Measurements from ENCODE around the gene FFAR2. TPM values are rescaled to one million over a fixed set of nuclear protein-coding genes. Genes with fewer than 3 reads are reported as not detected.

Gene FFAR2
- total and polyA plus RNA-seq, 9 of the 15 experiments (the other 6 are each of a cell fraction or from before 2014, with no cell fraction given), result not detected

DNA sequence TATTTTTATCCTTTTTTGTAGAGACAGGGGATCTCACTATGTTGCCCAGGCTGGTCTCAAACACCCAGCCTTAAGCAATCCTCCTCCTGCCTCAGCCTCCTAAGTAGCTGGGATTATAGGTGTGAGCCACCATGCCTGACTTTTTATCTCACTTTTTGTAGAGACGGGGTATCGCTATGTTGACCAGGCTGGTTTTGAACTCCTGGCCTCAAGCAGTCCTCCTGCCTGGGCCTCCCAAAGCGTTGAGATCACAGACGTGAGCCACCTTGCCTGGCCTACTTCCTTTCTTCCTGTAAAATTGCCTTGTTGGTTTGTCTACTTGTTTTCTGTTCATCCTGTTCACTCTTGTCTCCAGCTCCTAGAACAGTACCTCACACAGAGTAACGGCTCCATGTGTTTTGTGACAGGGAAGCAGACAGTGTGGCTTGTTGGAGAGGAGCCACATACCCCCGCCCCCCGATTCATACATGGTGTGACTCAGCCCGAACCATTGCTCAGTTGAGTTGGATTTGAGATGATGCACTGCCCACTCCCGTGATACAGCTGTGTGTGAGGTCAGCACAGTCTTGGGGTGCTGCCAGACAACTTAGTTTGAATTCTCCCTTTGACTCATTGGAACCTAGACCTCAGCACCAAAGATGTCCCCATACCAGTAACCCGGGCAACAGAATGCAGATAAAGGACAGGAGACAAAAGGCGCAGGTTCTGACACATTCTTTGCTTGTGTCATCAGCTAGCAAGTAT, 43.0 kb upstream of the FFAR2 start:
- Histone ChIP-seq H3K79me2 (ENCODE audit: control insufficient read depth, insufficient read depth, low read length) (no peaks in the 10 kb centered on the region), H3K9me1 (ENCODE audit: control insufficient read depth, insufficient read depth, low read length) (no peaks in the 10 kb centered on the region), H4K20me1 (replicated peaks; ENCODE audit: control insufficient read depth, insufficient read depth, low read length) (no peaks in the 10 kb centered on the region), H3K4me1 (replicated peaks in 1 of 2; ENCODE audit: control insufficient read depth in 2 of 2, insufficient read depth in 2 of 2, low read length in 2 of 2) (peaks cover 6 to 9% of the 10 kb centered on the region in 2 experiments; a peak in 3 of 5 replicates), H3K9ac (ENCODE audit: insufficient read depth in 1 of 2, low read depth in 2 of 2, low read length in 2 of 2) (no peak overlapping the region), H3K4me3 (no peak overlapping the region), H3K4me2 (ENCODE audit: insufficient read depth, low read length) (no peak overlapping the region), H2AFZ (ENCODE audit: low read depth, low read length) (no peak overlapping the region), H3K27ac (ENCODE audit: extremely low read depth, low read depth, low read length) (no peak overlapping the region), H3K36me3 (ENCODE audit: control insufficient read depth, insufficient read depth, low read length) (no peaks in the 10 kb centered on the region), H3K9me3 (replicated peaks; ENCODE audit: control insufficient read depth, insufficient read depth, low read depth, low read length) (no peaks in the 10 kb centered on the region), H3K27me3 (ENCODE audit: control insufficient read depth in 2 of 2, insufficient read depth in 2 of 2, low read length in 2 of 2) (peaks cover 13 to 14% of the 10 kb centered on the region in 2 experiments)
- peak; percentile 71 for FAIRE-seq
- WGBS (ENCODE audit: insufficient coverage, low coverage, missing lambda C conversion rate), result 19% methylated on average over 11 of the region's 11 CpGs
- intact Hi-C loops (cut with micrococcal nuclease), result no loop called here
- no TSS peak for BruUV-seq (replicated peaks)
- DNase-seq (ENCODE audit: extremely low read depth in 1 of 4, low spot score in 3 of 4), result peak in 3 of 4 experiments; percentile 20 to 63 (median 41)
- peak; percentile 70 for ATAC-seq
- ChIA-PET CTCF (ENCODE audit: low intra/inter-chr PET ratio) (no interaction called here), POLR2A (no interaction called here)
- in situ Hi-C loops (cut with MboI), result no loop called here
- TF ChIP-seq PHB (CRISPR knock-in tag; IDR thresholded peaks at IDR 0.05) (no peak), BHLHE40 (IDR thresholded peaks at IDR 0.05; ENCODE audit: low read length) (peak; percentile 95), CCAR2 (IDR thresholded peaks at IDR 0.05; ENCODE audit: low read depth, low read length) (no peak), RFX1 (IDR thresholded peaks at IDR 0.05) (peak; percentile 84), SMARCE1 (IDR thresholded peaks at IDR 0.05) (no peak), ZEB2 (IDR thresholded peaks at IDR 0.05) (no peak), CTBP1 (IDR thresholded peaks at IDR 0.05; ENCODE audit: borderline replicate concordance) (peak; percentile 47; the same call in 1 of the 2 replicates), GTF2A2 (tag; IDR thresholded peaks at IDR 0.05) (no peak), ZNF830 (CRISPR knock-in tag; IDR thresholded peaks at IDR 0.05) (no peak), EGR1 (conservative IDR thresholded peaks at IDR 0.05) (peak; percentile 26; the same call in 1 of the 2 replicates), NR2C1 (IDR thresholded peaks at IDR 0.05) (no peak), NR2C1 (tag; IDR thresholded peaks at IDR 0.05) (no peak), CHCHD3 (CRISPR knock-in tag; IDR thresholded peaks at IDR 0.05) (no peak), CBX3 (IDR thresholded peaks at IDR 0.05; ENCODE audit: borderline replicate concordance in 1 of 2, low read length in 2 of 2) (no peak), SRSF1 (IDR thresholded peaks at IDR 0.05; ENCODE audit: low read depth, low read length) (no peak), RAD21 (CRISPR knock-in tag; conservative IDR thresholded peaks at IDR 0.05 in 1 of 2, IDR thresholded peaks at IDR 0.05 in 1 of 2) (no peak), ZNF133 (CRISPR knock-in tag; IDR thresholded peaks at IDR 0.05) (no peak), NFATC3 (IDR thresholded peaks at IDR 0.05) (no peak), FOXJ2 (tag; IDR thresholded peaks at IDR 0.05) (0 out of 2 replicates have a peak, but pooled peaks have one; percentile 43), CEBPB (tag; IDR thresholded peaks at IDR 0.05) (no peak)
- TF ChIP-seq, protein P1, sequence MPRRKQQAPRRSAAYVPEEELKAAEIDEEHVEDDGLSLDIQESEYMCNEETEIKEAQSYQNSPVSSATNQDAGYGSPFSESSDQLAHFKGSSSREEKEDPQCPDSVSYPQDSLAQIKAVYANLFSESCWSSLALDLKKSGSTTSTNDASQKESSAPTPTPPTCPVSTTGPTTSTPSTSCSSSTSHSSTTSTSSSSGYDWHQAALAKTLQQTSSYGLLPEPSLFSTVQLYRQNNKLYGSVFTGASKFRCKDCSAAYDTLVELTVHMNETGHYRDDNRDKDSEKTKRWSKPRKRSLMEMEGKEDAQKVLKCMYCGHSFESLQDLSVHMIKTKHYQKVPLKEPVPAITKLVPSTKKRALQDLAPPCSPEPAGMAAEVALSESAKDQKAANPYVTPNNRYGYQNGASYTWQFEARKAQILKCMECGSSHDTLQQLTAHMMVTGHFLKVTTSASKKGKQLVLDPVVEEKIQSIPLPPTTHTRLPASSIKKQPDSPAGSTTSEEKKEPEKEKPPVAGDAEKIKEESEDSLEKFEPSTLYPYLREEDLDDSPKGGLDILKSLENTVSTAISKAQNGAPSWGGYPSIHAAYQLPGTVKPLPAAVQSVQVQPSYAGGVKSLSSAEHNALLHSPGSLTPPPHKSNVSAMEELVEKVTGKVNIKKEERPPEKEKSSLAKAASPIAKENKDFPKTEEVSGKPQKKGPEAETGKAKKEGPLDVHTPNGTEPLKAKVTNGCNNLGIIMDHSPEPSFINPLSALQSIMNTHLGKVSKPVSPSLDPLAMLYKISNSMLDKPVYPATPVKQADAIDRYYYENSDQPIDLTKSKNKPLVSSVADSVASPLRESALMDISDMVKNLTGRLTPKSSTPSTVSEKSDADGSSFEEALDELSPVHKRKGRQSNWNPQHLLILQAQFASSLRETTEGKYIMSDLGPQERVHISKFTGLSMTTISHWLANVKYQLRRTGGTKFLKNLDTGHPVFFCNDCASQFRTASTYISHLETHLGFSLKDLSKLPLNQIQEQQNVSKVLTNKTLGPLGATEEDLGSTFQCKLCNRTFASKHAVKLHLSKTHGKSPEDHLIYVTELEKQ (CRISPR knock-in tag; IDR thresholded peaks at IDR 0.05), result no peak
- TF ChIP-seq, protein P2, sequence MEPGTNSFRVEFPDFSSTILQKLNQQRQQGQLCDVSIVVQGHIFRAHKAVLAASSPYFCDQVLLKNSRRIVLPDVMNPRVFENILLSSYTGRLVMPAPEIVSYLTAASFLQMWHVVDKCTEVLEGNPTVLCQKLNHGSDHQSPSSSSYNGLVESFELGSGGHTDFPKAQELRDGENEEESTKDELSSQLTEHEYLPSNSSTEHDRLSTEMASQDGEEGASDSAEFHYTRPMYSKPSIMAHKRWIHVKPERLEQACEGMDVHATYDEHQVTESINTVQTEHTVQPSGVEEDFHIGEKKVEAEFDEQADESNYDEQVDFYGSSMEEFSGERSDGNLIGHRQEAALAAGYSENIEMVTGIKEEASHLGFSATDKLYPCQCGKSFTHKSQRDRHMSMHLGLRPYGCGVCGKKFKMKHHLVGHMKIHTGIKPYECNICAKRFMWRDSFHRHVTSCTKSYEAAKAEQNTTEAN (CRISPR knock-in tag; IDR thresholded peaks at IDR 0.05), result no peak
